22Rv1 (cell line): ENCODE measurements around the gene MCFD2.
"Not testable (repeated sequence)": the region's sequence is repeated elsewhere in the genome, so short reads cannot be mapped to it uniquely, and the experiment has no call there.

Experiments used
- H3K27ac ChIP-seq: fragments of 450-650 bp; 2 replicates; pipeline ENCODE4 v1.5.1; 2017
- ZFX ChIP-seq: fragments of 450-650 bp; IDR thresholded peaks from 2 replicates; pipeline ENCODE4 v1.6.1; 2017; ENCODE audit warnings: antibody characterized with exemption, borderline replicate concordance
- TF ChIP-seq, protein P1 (sequence below): fragments of 450-650 bp; IDR thresholded peaks from 2 replicates; pipeline ENCODE4 v1.5.1; 2017; ENCODE audit warnings: mild to moderate bottlenecking

MCFD2 gene

DNA sequence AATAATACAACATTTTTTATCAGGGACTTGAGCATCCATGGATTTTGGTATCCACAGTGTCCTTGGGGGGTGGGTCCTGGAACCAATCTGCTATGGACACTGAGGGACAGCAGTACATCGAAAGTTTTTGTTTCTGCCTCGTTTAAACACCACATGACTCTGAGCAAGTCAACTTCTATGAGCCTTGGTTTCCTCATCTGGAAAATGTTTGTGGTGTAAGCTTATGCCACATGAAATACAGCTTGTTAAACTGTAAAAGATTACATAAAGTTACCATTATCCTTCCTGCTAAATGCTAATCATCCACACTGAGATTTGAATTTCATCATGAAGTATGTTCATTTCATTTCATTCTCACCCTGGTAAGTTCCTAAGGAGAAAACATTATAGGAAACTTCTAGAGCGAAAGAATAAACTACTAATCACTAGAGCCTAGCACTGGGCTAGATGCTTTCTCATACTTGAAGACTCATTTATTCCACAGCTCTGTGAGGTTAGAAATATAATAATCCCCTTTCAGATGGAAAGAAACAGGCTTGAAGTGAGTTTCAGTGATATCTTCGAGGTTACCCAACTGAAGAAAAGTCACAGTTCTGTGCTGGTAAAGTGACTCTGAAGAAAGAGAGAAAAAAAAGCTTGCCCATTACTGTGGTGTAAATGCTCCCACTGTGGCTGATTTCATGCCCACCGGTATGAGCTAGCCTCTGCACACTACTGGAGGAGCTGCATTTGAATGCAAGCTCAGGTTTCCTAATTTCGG lies 29.2 kb downstream of the MCFD2 start:
- TF ChIP-seq, protein P1, sequence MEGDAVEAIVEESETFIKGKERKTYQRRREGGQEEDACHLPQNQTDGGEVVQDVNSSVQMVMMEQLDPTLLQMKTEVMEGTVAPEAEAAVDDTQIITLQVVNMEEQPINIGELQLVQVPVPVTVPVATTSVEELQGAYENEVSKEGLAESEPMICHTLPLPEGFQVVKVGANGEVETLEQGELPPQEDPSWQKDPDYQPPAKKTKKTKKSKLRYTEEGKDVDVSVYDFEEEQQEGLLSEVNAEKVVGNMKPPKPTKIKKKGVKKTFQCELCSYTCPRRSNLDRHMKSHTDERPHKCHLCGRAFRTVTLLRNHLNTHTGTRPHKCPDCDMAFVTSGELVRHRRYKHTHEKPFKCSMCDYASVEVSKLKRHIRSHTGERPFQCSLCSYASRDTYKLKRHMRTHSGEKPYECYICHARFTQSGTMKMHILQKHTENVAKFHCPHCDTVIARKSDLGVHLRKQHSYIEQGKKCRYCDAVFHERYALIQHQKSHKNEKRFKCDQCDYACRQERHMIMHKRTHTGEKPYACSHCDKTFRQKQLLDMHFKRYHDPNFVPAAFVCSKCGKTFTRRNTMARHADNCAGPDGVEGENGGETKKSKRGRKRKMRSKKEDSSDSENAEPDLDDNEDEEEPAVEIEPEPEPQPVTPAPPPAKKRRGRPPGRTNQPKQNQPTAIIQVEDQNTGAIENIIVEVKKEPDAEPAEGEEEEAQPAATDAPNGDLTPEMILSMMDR = no peak
- no peak for TF ChIP-seq ZFX
- no peak overlapping the region for H3K27ac ChIP-seq

DNA sequence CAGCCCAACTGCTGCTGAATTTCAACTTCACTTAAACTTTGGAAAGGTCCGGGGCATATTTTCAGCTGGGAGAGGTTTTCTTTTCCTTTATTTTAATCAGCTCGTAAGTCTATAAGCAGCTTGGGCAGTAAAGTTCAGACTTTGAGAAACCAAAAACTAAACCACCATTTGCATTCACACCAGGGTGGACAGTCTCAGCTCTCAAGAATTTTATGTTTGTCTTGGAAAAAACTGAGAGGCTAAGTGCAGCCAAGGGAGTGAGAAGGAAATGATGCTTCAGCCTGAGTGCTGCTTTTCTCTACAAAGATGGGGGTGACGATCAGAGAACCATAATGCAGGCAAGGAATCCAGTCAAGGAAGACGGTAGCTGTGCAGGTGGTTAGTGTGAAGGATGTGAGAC lies 30.2 kb downstream of the MCFD2 start:
- H3K27ac ChIP-seq = no peak overlapping the region
- TF ChIP-seq, protein P1 = no peak
- TF ChIP-seq ZFX = no peak

DNA sequence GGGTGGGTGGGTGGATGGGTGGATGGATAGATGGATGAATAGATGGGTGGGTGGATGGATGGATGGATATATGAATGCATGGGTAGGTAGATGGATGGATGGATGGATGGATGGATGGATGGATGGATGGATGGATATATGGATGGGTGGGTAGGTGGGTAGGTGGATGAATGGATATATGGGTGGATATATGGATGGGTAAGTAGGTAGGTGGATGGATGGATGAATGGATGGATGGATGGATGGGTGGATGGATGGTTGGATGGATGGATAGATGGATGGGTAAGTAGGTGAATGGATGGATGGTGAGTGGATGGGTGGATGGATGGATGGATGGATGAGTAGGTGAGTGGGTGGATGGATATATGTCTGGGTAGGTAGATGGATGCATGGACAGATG lies 36.1 kb downstream of the MCFD2 start:
- TF ChIP-seq ZFX = no peak
- TF ChIP-seq, protein P1 = no peak
- no peak overlapping the region for H3K27ac ChIP-seq

DNA sequence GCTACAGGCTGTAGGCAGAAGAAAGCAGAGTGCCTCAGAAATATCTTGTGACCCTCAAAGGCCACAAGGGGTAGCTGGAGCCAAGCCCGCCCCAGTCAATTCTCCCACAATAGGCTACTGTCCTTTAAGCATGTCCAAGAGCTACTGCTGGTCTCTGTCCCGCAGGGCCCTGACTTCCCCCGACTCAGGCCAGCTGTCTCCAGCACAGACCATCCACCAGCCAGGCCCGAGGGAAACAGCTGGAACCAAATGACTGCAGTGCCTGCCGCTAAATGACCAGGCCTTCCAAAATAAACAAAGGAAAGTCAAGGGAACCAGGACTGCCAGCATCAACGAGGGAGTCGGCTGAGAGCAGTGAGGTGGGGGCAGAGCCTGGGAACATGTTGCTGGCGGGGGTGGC lies 36.7 kb downstream of the MCFD2 start:
- no peak overlapping the region for H3K27ac ChIP-seq
- TF ChIP-seq, protein P1 = no peak
- no peak for TF ChIP-seq ZFX

DNA sequence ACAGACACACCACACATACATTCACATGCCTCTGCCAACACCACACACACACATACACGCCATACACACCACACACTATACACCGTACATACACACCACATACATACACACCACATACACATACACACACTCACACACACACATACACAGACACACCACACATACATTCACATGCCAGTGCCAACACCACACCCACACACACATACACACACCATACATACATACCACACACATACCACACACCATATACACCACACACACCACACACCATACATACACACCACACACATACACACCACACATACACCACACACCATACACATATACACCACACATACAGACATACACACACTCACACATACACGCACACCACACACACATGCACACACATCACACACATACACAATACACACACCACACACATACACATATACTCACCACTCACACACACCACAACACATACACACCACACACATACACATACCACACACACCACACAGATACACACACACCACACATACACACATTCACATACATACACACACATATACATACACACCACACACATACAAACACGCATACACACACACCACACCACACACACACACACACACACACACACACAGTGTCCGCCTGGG lies 37.2 kb downstream of the MCFD2 start:
- no peak for TF ChIP-seq ZFX
- TF ChIP-seq, protein P1 = no peak
- H3K27ac ChIP-seq = no peak overlapping the region

DNA sequence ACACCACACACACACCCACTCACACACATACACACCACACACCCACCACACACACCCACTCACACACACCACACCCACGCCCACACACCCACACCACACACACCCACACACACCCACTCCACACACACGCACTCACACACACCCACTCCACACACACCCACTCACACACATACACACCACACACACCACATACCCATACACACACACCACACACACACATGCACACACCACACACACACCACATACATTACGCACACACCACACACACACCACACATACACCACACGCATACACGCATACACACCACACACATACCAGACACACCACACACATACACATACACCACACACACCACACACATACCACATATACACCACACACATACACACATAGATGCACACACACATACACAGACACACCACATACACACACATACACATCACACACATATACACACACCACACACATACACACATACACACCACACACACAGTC lies 37.9 kb downstream of the MCFD2 start:
- H3K27ac ChIP-seq = no peak overlapping the region
- TF ChIP-seq ZFX = no peak
- TF ChIP-seq, protein P1 = no peak

DNA sequence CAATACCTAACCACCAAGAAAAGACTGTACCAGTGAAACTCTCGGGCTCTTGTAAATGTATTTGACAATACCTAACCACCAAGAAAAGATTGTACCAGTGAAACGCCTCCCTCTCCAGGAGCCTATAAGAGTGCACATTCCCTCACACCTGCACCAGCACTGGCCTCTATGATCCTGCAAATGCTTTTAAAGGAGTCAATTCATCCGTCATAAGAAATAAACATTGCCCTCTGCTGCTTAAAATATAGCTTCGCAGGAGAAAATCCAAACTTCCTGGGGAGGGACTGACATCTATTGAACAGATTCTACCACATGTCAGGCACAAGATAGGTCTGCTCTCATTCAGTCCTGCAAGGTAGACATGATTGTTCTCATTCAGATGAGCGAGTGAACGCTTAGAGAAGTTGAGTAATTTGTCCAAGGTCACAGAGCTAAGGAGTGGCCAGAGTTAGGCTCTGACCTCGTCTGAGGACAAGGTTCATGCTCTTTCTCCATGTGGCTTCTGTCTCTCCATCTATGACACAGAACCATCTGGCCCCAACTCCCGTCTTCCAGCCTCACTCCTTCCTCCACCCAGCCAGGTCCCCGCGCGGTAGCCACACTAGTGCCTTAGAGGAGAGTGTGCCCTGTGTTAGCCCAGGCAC lies 38.7 kb downstream of the MCFD2 start:
- no peak overlapping the region for H3K27ac ChIP-seq
- TF ChIP-seq ZFX = no peak
- TF ChIP-seq, protein P1 = peak; percentile 25

DNA sequence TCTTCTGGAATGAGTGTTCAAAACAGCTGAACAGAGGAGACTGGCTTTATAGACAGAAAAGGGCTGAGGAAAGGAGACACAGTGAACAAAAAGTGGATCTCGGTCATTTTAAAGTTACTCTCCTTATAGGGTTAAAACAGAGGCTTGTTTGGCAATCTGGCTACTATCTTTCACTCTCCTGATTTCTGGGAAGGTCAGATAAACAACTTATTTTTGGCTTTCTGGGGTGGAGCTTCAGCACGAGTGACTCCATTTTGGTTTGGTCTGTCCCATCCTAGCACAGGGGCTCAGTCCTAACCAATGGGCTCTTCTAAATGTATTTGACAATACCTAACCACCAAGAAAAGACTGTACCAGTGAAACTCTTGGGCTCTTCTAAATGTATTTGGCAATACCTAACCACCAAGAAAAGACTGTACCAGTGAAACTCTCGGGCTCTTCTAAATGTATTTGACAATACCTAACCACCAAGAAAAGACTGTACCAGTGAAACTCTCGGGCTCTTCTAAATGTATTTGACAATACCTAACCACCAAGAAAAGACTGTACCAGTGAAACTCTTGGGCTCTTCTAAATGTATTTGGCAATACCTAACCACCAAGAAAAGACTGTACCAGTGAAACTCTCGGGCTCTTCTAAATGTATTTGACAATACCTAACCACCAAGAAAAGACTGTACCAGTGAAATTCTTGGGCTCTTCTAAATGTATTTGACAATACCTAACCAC lies 39.5 kb downstream of the MCFD2 start:
- H3K27ac ChIP-seq = not testable (repeated sequence)
